Skeletal muscle tissue (tissue), 4 donors: ENCODE data around the gene TOMM20L. TPM values are rescaled to one million over a fixed set of nuclear protein-coding genes. Genes with fewer than 3 reads are reported as not detected.

ENCODE experiments used
- H3K27ac ChIP-seq: one replicate; pipeline ENCODE4 v1.7.0; 2013; ENCODE audit warnings: mild to moderate bottlenecking, low read depth, low read length, inconsistent platforms
- H3K27me3 ChIP-seq, 3 donors: one replicate each; pipeline ENCODE4 v1.7.0; 2013; ENCODE audit warnings: low read length in 3 of 3; ENCODE audit not compliant: control insufficient read depth in 3 of 3, insufficient read depth in 3 of 3
- H3K36me3 ChIP-seq, 3 donors: one replicate each; pipeline ENCODE4 v1.7.0; 2013; ENCODE audit warnings: low read length in 3 of 3; ENCODE audit not compliant: control insufficient read depth in 3 of 3, insufficient read depth in 3 of 3
- H3K4me1 ChIP-seq, 3 donors: one replicate each; pipeline ENCODE4 v1.7.0; 2013; ENCODE audit warnings: low read length in 3 of 3, mild to moderate bottlenecking in 3 of 3; ENCODE audit not compliant: control insufficient read depth in 3 of 3, insufficient read depth in 3 of 3
- H3K4me3 ChIP-seq, 3 donors: one replicate each; pipeline ENCODE4 v1.7.0; 2013; ENCODE audit warnings: low read length in 3 of 3
- H3K9ac ChIP-seq, 3 donors: one replicate each; pipeline ENCODE4 v1.7.0; 2013; ENCODE audit warnings: low read length in 3 of 3, mild to moderate bottlenecking in 3 of 3, moderate library complexity in 2 of 3, low read depth in 1 of 3
- H3K9me3 ChIP-seq, 3 donors: one replicate each; pipeline ENCODE4 v1.7.0; 2013; ENCODE audit warnings: low read length in 3 of 3; ENCODE audit not compliant: control insufficient read depth in 3 of 3
- total RNA-seq: library from RNA; depleted of rRNA; stranded (reverse); fragments of >200 nt; gene quantifications from one replicate; pipeline ENCODE4 v1.2.3, GENCODE V29; 2014
- donor health status: Osteomylitis.

TOMM20L gene
- total RNA-seq, 1 donor from 2014 or later = not detected

- Histone ChIP-seq H3K27me3 (no peaks in the 10 kb centered on the region), H3K9me3 (no peaks in the 10 kb centered on the region), H3K4me1 (no peaks in the 10 kb centered on the region), H3K9ac (no peak overlapping the region), H3K36me3 (peaks cover 0 to 16% (median 16%) of the 10 kb centered on the region in 3 donors), H3K4me3 (no peak overlapping the region), H3K27ac (no peak overlapping the region)
Observed at GRCh38 chr14:58376791-58377190, 18.9 kb upstream of the TOMM20L start.

GRCh38 chr14:58390830-58391229 lies 4.9 kb upstream of the TOMM20L start:
- no peaks in the 10 kb centered on the region for H3K27me3 ChIP-seq
- H3K36me3 ChIP-seq = no peaks in the 10 kb centered on the region
- H3K9me3 ChIP-seq = no peaks in the 10 kb centered on the region
- H3K9ac ChIP-seq = no peak overlapping the region
- peaks cover 0 to 4% (median 4%) of the 10 kb centered on the region in 3 donors for H3K4me1 ChIP-seq
- no peak overlapping the region for H3K27ac ChIP-seq
- H3K4me3 ChIP-seq = no peak overlapping the region

DNA sequence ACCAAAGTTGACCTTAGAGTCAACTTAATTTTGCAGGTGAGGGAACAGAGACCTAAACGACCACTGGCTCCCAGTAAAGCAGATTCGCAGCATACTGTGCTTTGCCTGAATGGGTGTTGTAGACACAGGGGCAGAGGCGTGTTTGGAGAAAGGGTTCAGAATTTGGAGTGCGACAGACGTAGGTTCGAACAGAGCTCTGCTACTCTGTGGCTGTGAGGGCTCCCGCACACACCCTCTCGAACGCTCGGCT lies 243 bp upstream of the TOMM20L start:
- Histone ChIP-seq H3K9ac (peak overlapping the region; percentile 72 to 80 (median 74)), H3K27me3 (no peaks in the 10 kb centered on the region), H3K9me3 (no peaks in the 10 kb centered on the region), H3K4me1 (peaks cover 0 to 9% (median 4%) of the 10 kb centered on the region in 3 donors), H3K27ac (no peak overlapping the region), H3K36me3 (no peaks in the 10 kb centered on the region), H3K4me3 (peak overlapping the region; percentile 73 to 80 (median 74))

DNA sequence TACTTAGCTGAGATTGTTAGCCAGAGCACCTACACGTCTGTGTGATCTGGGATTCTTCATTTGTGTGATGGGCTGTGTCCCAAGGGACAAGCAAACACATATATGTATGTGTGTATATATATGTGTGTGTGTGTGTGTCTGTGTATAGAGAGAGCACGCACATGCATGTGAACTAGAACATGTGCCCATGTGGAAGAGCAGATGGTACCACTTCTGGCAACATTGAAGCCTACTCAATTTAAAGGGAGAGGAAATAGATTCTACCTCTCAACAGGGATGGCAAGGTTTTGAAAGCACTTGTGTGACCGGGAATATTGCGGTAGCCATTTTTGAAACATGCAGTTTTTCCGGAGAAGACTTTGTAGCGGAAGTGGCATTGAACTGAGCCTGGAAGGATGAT lies 1.4 kb downstream of the TOMM20L start:
- no peaks in the 10 kb centered on the region for H3K9me3 ChIP-seq
- no peak overlapping the region for H3K4me3 ChIP-seq
- peaks cover 0 to 9% (median 4%) of the 10 kb centered on the region in 3 donors for H3K4me1 ChIP-seq
- H3K36me3 ChIP-seq = no peaks in the 10 kb centered on the region
- no peaks in the 10 kb centered on the region for H3K27me3 ChIP-seq
- no peak overlapping the region for H3K9ac ChIP-seq
- H3K27ac ChIP-seq = no peak overlapping the region

DNA sequence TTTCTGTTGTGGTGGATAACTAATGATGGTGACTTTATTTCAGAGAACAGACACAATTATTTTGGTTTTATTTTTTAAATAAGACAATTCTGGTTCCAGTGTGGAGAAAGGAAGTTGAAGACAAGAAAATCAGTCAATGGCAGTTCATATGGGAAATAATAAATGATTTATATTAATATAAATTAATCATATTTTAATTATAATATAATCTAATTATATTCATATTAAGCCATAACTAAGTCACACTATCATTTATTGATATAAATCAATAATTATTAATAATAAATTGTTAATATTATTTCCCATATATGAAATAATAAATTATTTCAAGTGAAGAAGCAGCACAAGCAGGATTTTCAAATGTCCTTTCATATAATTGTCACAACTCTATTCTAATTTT lies 2.8 kb downstream of the TOMM20L start:
- Histone ChIP-seq H3K27ac (no peak overlapping the region), H3K9ac (no peak overlapping the region), H3K4me1 (peaks cover 0 to 9% (median 4%) of the 10 kb centered on the region in 3 donors), H3K9me3 (no peaks in the 10 kb centered on the region), H3K27me3 (no peaks in the 10 kb centered on the region), H3K4me3 (no peak overlapping the region), H3K36me3 (no peaks in the 10 kb centered on the region)

GRCh38 chr14:58398895-58399294 lies 3.2 kb downstream of the TOMM20L start:
- peaks cover 0 to 9% (median 4%) of the 10 kb centered on the region in 3 donors for H3K4me1 ChIP-seq
- H3K9ac ChIP-seq = no peak overlapping the region
- no peak overlapping the region for H3K27ac ChIP-seq
- no peaks in the 10 kb centered on the region for H3K9me3 ChIP-seq
- H3K27me3 ChIP-seq = no peaks in the 10 kb centered on the region
- no peaks in the 10 kb centered on the region for H3K36me3 ChIP-seq
- no peak overlapping the region for H3K4me3 ChIP-seq

DNA sequence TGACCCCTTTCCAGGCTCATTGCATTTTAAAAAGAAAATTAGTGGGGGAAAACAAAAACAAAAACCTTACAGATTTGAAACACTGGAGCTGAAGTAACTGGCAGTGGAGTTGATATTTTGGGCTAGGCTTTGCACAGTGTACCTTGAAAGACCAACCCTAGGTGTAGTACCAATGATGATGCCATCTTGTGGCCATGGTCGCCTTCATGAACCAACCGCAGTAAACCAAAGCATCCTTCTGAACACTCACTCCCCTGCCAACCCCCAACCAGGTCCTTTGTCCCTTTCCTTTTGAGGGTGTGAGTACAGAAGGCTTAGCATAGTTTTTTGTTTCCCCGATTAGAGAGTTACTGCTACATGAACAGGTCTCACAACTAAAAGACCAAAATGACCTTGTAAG lies 5.9 kb downstream of the TOMM20L start:
- H3K27ac ChIP-seq = no peak overlapping the region
- no peaks in the 10 kb centered on the region for H3K36me3 ChIP-seq
- H3K4me3 ChIP-seq = no peak overlapping the region
- H3K9ac ChIP-seq = no peak overlapping the region
- H3K4me1 ChIP-seq = no peaks in the 10 kb centered on the region
- no peaks in the 10 kb centered on the region for H3K27me3 ChIP-seq
- H3K9me3 ChIP-seq = no peaks in the 10 kb centered on the region

DNA sequence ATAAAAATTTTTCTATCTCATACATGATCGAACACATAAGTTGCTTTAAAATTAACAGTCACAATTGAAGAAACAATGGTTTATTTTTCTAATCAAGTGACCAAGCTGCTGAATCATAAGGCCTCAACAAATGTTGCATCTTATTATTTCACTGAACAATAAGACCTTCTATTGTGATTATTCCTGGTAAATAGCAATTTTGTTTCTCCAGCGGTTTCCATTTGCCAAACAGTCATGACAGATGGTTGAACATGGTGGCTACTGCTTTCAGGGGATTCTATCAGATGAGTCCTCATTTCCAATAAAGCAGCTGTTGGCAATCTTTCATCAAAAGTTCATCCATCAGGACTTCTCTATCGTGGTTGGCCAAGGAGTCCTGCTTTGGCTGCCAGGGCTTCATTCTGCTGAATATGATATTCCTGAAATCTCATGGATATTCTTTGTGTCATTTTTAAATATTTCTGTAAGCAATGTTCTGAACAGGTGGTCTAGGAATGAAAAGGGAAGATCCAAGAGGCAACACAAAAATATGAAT lies 13.0 kb downstream of the TOMM20L start:
- Histone ChIP-seq H3K36me3 (peaks cover 13 to 27% (median 25%) of the 10 kb centered on the region in 3 donors), H3K9ac (no peak overlapping the region), H3K4me3 (no peak overlapping the region), H3K9me3 (no peaks in the 10 kb centered on the region), H3K4me1 (no peaks in the 10 kb centered on the region), H3K27ac (no peak overlapping the region), H3K27me3 (no peaks in the 10 kb centered on the region)

DNA sequence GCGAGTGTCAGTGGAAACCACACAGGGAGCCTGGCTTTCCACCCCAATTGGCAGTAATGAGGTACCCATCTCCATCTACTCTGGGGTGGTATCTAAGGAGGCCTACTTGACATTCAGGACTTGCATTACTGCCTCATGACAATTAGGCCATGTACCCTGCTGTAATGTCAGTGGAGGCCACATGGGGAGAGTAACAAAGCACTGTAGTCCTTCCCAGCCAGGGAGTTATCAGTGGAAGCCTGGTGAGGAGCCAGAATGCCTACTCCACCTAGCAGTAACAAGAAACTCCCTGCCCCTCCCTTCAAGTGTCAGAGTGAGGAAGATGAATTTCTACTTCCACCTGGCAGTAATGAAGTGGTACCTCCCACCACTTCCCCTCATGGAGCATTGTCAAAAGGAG lies 19.1 kb downstream of the TOMM20L start:
- Histone ChIP-seq H3K36me3 (peaks cover 12 to 19% (median 17%) of the 10 kb centered on the region in 3 donors), H3K27ac (no peak overlapping the region), H3K4me1 (no peaks in the 10 kb centered on the region), H3K4me3 (no peak overlapping the region), H3K9me3 (no peaks in the 10 kb centered on the region), H3K9ac (no peak overlapping the region), H3K27me3 (no peaks in the 10 kb centered on the region)

- peaks cover 9 to 11% (median 11%) of the 10 kb centered on the region in 3 donors for H3K36me3 ChIP-seq
- H3K4me3 ChIP-seq = no peak overlapping the region
- no peaks in the 10 kb centered on the region for H3K4me1 ChIP-seq
- no peaks in the 10 kb centered on the region for H3K27me3 ChIP-seq
- no peak overlapping the region for H3K9ac ChIP-seq
- H3K27ac ChIP-seq = no peak overlapping the region
- no peaks in the 10 kb centered on the region for H3K9me3 ChIP-seq
Observed at GRCh38 chr14:58415636-58416547, 20.2 kb downstream of the TOMM20L start.
